Myocyte (in vitro differentiated cells): ENCODE results near the gene LAPTM4A. TPM values are rescaled to one million over a fixed set of nuclear protein-coding genes. Genes with fewer than 3 reads are reported as not detected.
"Not testable (repeated sequence)": the region's sequence is repeated elsewhere in the genome, so short reads cannot be mapped to it uniquely, and the experiment has no call there.

Experiments
- DNase-seq: peaks from one replicate; pipeline ENCODE4 v3.0.0-alpha.2; 2012; ENCODE audit warnings: low read depth
- polyA plus RNA-seq: library from polyadenylated mRNA; unstranded; fragments of >200 nt; gene quantifications from one replicate; pipeline ENCODE4 v1.2.1, GENCODE V29; 2012; ENCODE audit warnings: missing spikeins
- total RNA-seq: library from RNA; depleted of rRNA; stranded (reverse); fragments of >200 nt; gene quantifications from 2 replicates; pipeline ENCODE4 v1.2.3, GENCODE V29; 2014

The LAPTM4A gene
- 283 and 291 TPM in 2 replicates for total RNA-seq
- 411 TPM for polyA plus RNA-seq

DNA sequence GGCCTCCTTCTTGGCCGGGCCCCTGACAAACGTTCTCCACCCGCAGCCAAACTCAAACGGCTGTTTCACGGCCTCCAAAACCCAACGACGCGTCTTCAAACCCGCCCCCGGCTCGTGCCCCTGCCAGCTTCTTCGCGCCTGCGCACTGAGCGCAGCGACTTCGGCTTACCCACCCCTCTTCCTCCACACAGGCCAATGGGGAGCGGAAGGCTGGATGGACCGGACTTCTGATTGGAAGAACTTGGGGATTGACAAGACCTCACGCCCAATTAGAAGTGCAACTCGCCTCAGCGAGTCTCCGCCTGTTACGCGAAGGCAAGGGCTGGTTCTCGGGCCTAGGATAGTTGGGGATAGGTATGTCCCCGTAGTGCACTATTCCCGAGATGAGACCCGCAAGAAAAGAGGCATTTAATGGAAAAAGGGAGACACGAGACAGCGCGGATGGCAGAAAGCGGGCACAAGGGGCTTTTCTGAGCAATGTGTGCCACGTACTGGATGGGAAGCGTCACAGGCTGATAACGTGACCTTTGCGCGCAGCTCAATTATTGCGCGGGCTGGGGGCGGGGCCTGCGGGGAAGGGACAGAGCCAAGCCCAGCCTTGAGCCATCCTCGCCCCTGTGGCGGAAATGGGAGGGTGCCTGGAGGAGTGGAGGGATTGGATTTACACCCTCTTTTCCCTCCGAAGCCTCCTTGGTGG, at the start of gene LAPTM4A:
Gene LAPTM4A (minus strand): TSS at position 97 of the 697 bp plus-strand sequence. CDS start 108 bp downstream, outside the sequence.
- peak; percentile 100 for DNase-seq

DNA sequence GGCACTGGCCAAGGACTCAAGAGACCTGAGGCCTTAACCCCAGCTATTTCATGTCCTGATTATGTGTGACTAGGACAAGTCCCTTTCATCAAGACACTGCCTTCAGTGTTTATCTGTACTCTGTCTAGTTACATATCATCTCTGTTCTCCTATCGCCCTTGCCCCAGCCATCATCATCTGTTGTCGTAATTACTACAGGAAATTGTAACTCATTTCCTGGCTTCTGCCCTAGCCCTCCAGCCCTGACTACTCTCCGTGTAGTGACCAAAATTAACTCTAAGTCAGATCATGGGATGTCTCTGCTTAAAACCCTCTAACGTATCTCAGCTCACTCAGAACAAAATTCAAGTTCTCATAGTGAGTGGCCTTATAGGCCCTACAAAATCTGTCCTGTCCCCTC, 49.3 kb upstream of the LAPTM4A start:
- no peak for DNase-seq

DNA sequence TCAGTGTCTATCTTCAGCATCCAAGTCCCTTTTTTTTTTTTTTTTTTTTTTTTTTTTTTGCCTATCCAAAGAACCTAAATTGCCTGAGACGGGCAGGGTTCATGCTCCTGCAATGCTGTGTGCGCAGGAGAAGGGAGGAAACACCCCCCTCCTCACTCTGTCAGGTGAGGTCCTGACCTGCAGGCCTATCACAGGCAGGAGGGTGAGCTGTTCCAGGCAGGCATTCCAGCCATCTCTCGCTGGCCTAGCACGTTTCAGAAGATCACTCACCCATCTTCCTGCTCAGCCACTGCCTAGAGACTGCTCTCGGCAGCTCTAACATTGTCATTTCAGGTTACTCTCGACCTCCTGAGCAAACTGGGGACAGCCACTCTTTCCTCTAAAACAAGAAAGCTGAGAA, 48.4 kb upstream of the LAPTM4A start:
- DNase-seq, result no peak

DNA sequence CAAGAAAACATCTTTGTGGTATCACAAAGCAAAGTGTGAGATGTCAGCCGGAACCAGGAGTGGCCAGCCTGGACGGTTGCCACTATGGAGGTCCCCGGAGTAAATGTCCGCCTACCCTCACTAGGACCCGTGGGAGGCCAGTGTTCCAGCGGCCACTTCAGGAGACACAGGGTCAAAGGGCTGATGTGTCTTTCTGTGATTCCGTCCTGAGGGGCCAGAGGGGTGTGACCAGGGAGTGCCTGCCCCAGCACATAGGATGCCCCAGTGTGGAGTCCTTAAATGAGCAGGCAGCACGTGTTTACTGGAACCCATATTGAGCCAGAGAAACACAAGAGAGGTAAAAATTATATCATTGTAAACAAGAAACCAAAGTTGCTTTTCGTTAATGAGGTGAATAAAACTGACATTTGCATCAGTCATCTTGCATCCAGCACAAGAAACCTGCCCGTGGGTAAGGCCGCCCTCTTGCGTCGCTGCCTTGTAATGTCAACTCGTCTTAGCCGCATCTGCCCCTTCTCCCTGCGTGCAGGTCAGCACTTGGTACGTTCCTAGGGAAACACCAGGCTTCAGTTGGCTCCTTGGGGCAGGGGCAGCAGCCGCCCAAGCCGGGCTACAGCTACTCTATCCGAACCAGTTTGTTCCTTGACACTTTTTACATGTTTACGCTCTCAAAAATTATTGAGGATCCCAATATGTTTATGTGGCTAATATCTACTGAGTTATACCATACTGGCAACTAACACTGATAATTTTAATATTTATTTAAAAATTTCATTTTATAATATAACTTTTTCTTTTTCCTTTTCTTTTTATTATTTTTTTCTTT, 46.7 kb upstream of the LAPTM4A start:
- peak; percentile 86 for DNase-seq

DNA sequence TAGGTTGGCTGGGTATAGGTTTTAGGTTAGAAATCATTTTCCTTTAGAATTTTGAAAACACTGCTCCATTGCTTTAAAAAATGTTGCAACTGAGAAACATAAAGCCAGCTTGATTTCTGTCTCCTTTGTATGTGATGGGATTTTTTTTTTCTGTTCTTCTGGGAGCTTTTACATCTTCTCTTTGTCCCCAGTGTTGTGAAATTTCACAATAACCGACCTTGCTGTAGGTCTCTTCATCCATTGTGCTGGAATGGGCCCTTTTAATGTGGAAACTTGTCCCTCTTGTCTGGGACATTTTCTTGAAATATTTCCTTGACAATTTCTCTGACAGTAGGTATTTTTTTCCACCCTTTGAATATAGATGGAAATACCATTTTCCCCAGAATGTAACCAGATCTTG, 44.0 kb upstream of the LAPTM4A start:
- DNase-seq, result no peak

DNA sequence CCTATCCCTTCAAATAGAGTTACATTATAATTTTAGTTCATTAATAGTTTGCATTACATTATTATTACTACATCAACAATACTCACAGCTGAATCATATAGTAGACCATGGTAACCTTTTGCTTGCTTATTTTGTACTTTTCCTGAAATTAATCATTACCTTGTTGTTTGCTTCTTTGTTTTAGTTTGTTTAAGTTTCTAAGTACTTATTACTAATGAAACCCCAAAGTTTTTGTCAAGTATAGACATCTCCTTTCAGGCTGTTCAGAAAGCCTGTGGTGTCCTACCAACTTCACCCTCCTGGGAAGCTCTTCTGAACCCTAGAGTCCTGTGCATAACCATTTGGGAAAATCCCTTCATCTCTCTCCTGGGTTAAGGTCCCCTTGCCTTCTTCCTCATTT, 43.5 kb upstream of the LAPTM4A start:
- DNase-seq, result no peak

DNA sequence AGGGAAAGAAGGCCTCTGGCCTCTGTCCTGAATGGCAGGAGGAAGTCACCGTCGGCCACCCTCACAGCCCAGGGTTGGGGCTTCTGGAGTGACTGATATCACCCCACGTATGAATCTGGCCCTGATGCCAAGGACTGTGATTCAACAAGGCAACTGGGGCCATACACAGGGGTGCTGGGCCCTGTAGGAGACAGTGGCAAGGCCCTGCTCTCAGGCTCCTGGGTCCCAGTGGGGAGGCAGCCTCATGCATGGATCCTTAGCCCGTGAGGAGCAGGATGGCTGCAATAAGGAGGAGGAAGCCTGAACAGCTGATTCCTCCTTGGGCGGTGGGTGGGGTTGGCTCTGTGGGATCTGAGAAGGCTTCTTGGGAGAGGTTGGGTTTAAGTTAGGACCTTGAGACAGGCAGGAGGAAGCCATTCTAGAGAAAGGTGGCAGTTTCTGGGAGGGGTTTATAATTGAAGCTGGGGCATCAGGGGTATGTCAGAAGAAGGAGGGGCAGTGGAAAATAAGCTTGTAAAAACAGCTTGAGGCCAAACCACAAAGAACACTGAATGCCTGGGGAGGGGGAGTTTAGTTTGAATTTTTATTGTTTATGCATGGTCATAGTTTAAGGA, 42.8 kb upstream of the LAPTM4A start:
- no peak for DNase-seq

DNA sequence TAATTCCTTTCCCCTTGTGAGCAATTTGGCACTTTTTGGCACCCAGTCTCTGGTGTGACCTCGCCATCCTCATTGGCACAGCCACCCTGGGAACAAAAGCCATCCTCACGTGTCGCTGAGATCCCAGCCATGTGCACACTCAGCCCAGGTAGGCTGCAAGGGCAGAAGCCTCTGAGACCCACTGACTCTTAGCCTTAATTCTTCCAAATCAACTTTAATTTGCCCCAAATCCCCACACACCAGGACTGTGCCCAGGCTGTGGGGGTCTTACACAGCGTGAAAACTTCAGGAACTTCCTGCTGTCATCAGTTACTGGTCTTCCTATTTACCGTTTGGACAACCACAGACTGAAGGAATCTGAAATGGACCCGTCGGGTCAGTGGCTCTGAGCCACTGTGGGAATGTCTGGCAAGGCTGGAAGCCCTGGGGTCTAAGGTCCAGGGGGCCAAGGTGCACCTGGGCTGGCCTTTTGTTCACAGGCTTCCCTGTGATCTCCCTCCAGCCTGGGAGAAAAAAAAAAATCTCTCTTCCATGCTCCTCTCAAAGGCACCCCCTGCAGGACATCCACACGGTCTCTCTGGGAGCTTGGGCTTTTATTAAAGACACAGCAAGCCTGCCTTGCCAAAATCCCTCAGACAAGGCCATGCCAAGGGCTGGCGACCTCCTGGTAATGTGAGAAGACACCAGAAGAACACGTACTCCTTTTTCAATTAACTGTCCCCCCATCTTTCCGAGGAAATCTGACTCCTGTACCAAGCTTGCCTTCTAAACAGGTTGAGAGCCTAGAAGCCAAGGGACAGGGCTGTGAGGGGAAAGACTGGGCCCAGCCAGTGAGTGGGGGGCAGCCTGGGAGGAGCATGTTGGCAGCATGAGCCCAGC, 42.1 kb upstream of the LAPTM4A start:
- DNase-seq, result peak; percentile 89

DNA sequence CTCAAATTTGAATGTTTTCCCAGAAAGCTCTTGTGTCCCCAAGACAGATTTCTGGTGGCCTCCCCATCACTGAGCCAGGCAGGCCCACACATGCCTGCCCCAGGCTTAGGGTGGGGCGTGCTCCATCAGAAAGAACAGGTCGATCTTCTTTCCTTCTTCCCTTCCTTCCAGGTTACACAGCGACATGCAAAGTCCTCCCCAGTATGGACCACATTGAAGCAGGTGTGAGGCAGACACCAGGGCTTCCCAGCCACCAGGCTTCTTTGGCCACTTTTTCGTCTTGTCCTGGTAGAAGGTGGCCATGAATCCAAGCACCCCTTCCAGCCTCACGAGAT, 41.4 kb upstream of the LAPTM4A start:
- DNase-seq, result no peak

DNA sequence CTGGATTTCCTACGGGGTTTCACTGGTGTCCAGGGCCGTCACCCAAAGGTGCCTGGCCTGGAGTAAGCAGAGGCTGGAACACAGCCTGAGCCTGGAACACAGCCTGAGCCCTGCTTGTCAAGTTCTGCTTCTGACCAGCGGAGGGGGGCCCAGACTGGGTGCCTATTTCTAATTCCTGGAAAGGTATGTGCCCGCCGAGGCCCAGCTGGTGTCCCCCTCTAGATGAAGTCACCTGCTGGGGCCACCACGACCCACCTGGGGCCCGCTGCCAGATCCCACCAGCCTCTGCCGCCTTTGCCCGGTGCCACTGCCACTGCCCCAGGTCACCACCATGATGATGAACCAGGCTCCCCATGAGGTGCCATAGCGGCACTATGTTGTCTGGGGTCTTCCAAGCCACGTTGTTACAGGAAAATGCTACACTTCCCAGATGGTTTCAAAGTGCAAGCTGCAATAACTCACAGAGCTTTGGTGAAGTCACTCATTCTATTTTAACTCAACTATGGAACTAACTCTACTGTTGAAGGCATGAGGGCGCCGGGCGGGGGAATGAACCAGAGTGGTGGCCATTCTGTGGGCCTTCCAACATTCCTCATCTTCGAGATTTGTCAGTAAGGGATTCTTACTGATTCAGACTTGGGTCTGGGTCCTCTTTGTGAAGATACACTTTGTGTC, 40.9 kb upstream of the LAPTM4A start:
- DNase-seq, result no peak

DNA sequence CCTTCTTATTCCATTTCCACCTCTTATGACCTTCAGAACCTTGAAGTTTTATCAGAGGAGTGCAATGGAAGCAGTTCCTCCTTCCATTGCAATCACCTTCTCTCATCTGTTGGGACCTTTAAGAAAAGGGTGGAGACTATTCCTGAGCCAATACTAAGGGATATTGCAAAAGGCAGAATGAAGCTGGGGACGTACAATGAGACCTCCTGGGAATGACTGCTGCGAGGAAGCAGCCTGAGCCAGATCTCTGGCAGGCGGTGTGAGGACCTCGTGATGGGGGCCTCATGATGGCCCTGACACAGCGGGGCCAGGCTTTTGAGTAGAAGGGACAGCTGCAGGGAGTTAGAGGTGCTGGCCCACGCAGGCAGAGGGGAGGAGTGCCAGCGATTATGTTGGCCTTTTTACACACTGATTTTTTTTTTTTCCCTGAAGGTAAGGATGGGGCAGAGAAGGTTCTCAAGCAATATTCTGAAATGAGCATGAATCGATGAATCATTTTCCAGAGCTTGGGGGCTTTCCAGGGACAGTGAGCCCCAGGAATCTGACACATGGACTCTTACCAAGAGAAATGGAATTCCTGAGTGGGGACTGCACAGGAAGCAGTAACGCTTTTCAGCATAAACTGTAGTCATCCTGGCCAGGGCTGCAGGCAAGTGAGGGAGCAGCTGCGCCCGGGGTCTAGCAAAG, 40.0 kb upstream of the LAPTM4A start:
- DNase-seq, result peak; percentile 97

DNA sequence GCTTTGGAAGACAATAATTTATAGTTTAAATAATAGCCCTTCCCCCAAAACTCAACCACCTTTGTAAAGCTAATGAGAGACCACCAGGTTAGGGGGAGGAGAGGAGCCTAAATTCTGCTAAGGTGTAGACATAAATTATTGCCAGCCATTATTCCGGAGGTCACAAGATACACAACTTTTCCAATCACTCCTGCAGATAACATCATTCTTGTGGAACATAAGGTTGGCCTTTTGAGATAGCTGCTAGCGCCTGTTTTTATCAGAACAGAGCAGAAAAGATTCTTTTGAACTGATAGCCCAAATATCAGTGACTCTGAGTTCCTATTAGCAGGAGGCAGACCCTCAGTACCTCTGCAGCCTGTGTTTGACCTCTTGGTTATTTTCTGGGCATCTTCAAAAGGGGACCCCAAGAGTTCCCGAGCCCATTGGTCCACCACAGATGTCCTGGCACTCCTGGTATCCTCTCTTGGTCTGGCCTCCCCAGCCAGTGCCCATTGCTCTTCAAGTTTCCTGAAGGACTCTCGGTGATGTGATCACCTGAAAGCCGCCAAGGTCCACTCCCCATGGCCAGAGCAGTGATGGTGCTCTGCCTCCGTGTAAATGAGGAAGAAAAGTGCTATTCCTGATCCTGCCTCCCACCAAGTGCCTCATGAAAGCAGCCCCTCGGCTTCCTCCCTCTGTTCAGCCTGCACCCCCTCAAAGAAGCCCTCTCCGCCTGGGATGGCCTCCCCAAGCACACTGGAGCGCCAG, 38.5 kb upstream of the LAPTM4A start:
- DNase-seq, result no peak

DNA sequence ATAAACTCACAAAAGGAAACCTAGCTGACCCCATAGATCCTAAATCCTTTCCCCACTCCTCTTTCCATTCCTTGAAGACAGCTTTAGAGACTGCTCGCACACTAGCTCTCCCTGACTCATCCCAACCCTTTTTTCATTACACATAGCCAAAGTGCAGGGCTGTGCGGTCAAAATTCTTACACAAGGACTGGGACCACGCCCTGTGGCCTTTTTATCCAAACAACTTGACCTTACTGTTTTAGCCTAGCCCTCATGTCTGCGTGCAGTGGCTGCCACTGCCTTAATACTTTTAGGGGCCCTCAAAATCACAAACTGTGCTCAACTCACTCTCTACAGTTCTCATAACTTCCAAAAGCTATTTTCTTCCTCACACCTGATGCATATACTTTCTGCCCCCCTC, 34.5 kb upstream of the LAPTM4A start:
- peak; percentile 71 for DNase-seq

DNA sequence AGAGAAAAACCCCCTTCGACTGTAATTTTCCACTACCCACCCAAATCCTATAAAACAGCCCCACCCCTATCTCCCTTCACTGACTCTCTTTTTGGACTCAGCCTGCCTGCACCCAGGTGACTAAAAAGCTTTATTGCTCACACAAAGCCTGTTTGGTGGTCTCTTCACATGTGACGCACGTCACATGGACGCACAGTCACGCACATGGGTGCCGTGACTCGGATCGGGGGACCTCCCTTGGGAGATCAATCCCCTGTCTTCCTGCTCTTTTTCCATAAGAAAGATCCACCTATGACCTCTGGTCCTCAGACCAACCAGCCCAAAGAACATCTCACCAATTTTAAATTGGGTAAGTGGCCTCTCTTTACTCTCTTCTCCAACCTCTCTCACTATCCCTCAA, 31.4 kb upstream of the LAPTM4A start:
- not testable (repeated sequence) for DNase-seq

DNA sequence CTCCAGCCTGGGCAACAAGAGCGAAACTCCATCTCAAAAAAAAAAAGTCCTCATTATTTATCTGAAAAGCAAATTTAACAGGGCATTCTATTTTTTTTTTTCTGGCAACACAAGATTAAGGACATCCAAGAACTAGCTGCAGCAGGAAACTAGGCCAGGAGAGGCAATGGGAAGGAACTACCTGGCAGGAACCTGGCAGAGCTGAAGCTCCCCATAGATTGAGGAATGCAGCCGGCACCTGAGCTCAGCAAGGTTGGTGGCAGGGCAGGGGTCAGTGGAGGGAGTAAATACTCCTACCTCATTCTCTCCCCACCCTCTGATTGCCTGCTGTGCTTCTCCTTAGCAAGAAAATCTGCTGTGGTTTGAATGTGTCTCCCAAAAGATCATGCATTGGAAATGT, 30.4 kb upstream of the LAPTM4A start:
- DNase-seq, result no peak

DNA sequence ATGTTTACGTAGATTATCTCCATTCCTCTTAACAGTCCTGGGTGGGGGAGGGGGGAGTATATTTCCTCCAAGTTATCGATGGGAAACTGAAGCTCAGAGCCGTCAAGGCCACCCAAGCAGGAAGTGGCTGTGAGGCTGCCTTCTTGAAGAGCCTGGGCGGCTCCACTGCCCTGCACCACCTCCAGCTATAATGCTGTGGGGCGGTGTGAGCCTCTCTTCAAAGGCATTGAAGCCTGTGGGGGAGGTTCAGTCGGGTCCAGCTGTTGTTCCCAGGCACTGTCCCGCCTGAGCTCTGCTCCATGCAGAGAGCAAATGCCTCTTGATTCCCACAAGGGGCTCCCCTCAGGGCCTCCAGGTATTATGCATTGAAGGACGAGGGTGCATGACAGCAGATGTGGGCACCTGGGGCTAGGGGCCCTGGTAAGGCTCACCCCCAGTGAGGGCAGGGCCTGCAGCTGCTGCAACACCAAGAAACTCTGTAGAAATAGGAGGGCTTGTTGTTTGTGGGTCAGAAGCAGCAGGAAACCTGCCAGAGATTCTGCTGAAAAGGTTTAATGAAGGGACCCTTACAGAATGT, 29.5 kb upstream of the LAPTM4A start:
- no peak for DNase-seq

DNA sequence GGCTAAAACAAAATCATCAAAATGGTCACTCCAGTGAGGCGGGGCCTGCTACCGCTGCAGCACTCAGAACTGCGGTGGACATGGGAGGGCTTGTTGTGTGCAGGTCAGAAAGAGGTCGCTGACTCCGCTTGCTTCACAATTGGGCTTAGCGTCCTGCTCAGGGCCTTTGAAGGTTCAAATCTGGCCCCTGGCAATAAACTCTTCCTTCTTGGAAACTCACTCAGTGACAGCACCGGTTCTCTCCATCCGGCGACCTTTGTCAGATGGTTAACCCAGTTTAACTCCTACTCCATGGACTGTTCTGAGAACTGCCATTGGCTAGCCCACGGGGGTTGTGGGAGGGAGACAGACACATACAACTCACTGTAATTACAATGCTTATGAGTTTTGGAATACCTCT, 29.0 kb upstream of the LAPTM4A start:
- no peak for DNase-seq

DNA sequence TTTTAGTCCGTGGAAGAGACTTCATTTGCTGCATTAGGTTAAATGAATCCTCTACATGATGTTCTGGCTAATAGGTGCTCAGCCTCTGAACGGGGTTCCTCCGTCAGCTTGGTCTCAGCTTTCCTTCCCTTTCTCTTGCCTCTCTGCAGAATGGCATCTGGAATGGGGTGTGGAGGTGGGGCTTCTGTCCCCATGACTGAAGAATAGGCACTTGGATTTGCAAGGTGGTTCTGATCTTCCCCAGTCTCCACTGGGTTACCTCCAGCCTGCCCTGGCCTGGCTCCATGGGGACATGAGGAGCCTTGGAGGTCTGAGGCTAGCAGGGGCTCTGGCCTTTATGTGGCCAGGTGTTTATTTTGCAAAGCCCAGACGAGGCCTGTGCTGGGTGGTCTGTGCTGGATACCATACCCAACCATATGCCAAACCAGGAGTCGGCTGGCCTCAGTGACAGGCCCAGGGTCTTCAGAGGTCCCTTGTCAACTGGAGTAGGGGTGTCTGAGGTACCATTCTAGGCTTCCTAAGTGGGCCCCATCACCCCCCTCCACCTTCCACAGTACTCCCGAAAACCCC, 28.2 kb upstream of the LAPTM4A start:
- DNase-seq, result no peak
